NCI-H2227 treated with DMSO at 0.1 percent for 48 hours (cell line): ENCODE measurements around the gene PHTF1.

Experiments used
- DNase-seq: peaks from one replicate; lab custom pipeline; 2025; lab: John Stamatoyannopoulos, UW

Gene PHTF1

DNA sequence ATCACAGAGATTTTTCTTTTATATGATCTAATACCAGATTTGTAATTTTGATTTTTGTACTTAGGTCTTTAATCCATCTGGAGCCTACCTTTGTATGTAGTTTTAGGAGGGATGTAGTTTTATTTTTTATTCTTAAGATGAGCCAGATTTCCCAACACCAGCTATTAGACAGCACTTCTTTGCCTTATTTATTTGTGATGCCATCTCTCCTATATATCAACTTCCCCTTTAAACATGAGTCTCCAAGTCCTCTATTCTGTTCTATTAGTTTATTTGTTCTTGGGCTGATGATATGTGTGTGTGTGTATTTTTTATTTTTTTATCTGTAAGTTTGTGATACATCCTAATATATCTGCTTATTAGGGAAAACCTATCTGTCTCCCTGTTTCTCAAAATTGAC lies 94.2 kb downstream of the PHTF1 start:
- DNase-seq = no peak

DNA sequence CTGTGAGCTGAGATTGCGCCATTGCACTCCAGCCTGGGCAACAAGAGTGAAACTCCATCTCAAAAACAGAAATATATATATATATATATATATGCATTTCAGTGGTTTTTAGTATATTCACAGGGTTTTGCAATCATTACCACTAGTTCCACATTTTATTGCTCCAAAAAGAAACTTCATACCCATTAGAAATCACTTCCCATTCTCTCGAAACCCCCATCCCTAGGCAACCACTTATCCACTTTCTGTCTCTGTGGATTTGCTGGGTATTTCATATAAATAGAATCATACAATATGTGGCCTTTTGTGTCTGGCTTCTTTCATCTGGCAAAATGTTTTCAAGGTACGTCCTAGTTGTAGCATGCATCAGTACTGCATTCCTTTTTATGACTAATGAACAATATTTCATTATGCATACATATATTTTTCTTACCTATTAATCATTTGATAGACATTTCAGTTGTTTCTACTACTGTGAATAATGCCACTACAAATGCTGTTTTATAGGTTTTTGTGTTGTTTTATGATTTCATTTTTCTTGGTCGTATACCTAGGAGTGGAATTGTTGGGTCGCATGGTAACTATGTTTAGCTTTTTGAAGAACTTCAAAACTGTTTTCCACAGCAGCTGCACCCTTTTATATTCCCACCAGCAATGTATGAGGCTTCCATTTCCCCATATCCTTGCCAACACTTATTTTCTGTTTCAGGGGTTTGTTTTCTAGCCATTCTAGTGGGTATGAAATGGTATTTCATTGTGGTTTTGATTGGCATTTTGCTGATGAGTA lies 95.9 kb downstream of the PHTF1 start:
- DNase-seq = no peak

DNA sequence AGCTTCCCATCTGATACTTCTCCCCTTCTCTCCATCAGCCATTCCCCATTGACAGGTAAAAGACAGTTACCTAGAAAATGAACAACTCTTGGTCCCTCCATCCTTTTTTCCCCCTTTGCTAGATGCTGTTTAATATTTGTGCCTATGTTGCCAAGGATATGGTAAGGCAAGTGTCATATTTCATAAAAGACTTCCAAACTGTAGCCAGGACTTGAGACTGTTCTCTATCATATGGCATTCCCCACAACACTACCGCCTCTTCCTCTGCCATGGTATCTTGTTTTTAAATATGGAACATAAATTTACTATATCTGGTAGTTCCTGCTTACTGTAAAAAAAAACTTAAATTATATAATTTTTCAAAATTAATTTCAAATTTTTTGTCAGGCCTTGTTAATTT lies 97.2 kb downstream of the PHTF1 start:
- no peak for DNase-seq

DNA sequence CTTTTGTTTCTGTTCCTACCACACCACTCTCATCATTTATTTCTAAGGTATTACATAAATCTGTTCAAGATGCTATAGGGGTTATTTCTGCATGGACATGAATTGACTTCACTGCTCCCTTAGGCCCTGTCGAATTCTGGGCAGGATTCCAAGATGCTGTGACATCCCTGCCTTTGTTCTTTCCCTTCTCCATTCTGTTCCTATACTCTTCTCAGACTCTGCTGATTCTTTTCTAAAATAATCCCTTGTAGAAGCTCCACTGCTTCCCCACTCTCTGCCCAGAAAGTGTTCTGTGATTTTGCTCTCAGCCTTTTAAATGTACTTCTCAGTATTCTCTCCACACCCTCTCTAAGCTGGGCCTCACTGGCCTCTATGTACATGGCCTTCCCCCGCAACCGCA lies 99.2 kb downstream of the PHTF1 start:
- no peak for DNase-seq

DNA sequence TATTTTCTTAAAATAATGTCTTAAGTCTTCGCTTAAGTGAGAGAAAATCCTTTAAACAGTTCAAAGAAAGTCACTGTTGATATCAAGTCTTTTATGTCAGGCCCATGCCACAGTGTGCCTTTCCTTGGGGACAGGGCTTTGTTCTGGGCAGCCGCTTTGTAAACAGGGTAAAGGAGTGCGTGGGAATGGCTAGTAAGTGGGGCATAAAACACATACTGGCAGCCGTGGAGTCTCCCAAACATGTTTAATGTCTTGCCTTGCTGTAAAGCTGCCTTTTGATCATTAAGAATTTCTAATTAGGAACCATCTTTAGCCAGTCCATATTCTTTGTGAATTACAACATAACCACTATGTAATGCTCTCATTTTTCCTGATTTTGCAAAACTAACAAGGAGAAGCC lies 99.7 kb downstream of the PHTF1 start:
- no peak for DNase-seq

DNA sequence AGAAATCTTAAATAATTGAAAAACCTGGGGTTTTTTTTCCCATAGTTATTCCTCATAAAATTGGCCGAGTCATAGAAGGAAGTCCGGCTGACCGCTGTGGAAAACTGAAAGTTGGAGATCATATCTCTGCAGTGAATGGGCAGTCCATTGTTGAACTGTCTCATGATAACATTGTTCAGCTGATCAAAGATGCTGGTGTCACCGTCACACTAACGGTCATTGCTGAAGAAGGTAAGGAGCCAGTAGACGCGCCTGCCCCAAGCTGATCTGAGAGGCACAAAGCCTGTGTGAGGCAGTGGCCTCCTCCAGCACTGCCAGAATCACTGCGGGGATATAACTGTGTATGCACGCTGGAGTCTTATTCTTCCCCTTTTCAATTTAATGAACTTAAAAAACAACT lies 100.3 kb downstream of the PHTF1 start:
- DNase-seq = no peak

DNA sequence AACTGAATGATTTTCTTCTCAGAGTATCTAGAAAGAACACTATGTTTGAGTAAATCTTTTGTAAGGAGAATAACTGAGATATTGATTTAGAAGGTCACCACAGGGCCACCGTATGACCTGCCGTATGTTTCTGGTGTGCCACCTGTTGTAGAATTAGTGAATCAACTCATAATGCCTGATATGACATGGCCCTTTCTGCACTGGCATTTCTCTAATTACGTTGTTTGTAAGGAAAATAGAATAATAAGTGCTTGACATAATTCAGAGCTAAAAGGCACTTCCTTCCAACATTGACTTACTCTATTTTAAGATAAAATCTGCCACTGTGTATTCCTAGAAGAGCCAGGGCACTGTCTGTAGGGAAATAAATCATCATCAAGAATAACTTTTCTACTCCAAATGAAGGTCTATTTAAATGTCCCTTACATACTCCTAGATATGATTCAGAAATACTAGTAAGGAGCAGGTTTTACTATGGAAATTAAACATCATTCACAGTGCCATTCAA lies 101.7 kb downstream of the PHTF1 start:
- DNase-seq = no peak

DNA sequence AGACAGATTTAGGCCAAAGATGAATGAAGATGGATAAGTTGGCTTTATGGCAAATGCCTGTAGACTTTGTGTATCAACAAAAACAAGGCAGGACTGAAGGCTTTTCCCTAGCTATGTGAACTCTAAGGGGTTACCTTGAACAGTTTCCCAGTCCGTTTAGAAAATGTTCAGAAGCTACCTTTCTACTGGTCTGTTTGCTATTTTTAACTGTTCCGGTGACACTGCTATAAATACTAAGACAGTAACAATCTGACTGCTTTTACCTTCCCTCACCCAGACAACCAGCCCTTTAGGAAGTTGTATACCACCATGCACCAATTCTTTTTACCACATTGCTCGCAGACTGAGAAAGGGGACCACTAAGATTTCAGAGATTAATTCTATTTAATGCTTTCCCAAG lies 102.2 kb downstream of the PHTF1 start:
- no peak for DNase-seq

DNA sequence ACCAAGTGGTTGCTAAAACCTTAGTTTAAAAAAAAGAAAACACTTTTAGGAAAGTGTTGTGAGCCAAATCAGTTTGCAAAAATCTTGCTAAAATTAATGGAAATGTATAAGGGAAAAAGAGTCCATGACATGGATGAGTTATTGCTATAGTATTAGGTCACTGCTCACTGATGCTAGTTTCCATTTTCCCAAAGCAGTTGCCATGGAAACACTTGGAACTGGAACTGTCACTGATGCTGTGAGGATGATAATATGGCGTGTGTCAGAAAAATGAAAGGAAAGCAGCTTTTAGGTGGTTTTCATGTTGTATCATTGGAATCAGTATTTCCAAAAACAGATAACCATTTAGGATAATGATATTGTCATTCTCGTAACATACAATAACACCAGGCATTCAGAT lies 104.4 kb downstream of the PHTF1 start:
- DNase-seq = peak; percentile 9

DNA sequence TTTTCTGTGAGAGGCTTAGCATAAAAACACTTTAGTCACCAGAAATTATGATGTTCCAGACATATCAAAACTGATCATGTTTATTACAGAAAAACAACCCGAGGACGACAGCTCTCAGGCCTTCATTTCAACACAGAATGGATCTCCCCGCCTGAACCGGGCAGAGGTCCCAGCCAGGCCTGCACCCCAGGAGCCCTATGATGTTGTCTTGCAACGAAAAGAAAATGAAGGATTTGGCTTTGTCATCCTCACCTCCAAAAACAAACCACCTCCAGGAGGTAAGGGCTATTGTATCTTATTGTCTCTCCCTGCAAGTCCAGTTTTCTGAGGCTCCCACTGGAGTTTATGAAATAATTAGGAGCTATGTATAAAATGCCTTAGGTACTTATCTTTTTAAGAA lies 105.5 kb downstream of the PHTF1 start:
- DNase-seq = no peak

DNA sequence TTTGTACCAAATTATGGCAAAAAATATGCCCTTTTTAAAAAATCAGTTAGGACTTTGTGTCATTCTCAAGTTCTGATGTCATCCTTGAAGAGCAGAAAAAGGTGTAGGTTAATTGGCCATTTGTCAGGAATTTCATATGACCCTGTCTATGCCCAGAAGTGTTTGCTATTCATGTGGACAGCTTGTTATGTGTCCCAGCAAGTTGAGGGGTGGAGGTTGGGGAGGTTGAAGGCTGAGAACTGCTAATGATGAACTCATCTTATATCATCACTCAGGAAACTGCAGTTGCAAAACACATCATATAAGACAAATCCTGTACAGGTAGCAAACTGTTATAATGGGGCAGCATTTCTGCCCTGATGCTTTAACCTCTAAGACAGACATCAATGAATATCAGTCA lies 106.5 kb downstream of the PHTF1 start:
- no peak for DNase-seq

DNA sequence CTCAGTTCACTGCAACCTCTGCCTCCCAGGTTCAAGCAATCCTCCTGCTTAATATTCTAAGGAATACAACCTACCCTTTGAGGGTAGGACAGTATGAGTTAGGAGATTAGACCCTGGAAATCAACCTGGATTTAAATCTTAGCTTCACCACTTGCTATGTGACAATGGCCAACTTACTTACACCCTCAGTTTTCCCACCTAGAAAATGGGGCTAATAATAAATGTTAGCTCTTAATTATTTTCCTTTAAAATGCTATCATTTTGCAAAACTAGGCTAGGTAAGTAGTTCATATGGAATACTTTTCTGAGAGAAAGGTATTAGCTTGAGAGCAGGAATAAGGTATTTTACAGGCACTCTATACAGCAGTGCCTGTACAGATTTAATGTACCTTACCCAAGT lies 110.8 kb downstream of the PHTF1 start:
- no peak for DNase-seq

DNA sequence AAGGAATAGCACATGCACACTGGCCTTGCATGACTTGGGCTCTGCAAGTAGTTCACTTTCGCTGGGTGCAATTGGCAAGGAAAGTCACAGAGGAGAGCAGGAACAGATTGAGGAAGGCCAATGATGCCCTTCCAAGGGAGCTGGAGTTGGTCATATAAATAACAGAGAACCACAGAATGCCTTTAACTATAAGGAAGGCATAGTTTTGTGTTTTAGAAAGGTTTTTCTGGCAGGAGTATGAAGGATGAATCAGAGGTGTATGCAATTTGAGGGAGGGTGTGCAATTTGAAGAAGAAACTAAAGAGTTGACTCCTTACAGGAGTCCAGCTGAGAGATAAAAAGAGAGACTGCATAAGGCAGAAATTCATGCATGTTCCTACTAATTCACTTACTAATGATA lies 112.1 kb downstream of the PHTF1 start:
- DNase-seq = no peak
